Coronary artery (tissue), 2 donors: ENCODE results near the gene ANKRD60.

Source experiments
- DNase-seq: peaks from one replicate; pipeline ENCODE4 v3.0.0-alpha.2; 2017; ENCODE audit warnings: low spot score
- H3K27ac ChIP-seq, 2 donors: fragments of 200-600 bp; sonication (generic); one replicate each; pipeline ENCODE4 v1.5.1; 2016 to 2019
- H3K4me3 ChIP-seq: fragments of 200-600 bp; sonication (generic); 2 replicates; pipeline ENCODE4 v1.5.1; 2016; ENCODE audit warnings: mild to moderate bottlenecking, moderate library complexity
- TF ChIP-seq, protein P1 (sequence below): fragments of 200-600 bp; sonication (generic); IDR thresholded peaks from one replicate; pipeline ENCODE4 v1.5.1; 2019; ENCODE audit warnings: antibody characterized with exemption

ANKRD60 gene

DNA sequence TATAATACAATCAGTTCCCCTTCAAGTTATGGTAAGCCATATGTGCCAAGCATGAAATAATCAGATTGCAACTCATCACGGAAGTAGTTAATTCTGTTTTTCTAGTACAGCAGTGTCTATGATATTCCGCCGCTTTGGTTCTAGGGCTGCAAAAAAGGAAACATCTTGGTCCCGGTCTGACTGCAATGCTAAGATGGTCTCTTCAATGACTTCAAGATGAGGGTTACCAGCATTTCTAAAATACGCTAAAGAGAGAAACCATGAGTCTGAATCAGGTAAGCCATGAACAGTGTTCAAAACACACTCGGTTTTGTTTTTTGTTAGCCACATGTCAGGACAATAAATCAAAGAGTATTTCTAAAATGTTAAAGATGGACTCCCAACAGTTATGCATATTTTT, 3.2 kb upstream of the ANKRD60 start:
- DNase-seq: no peak
- TF ChIP-seq, protein P1, sequence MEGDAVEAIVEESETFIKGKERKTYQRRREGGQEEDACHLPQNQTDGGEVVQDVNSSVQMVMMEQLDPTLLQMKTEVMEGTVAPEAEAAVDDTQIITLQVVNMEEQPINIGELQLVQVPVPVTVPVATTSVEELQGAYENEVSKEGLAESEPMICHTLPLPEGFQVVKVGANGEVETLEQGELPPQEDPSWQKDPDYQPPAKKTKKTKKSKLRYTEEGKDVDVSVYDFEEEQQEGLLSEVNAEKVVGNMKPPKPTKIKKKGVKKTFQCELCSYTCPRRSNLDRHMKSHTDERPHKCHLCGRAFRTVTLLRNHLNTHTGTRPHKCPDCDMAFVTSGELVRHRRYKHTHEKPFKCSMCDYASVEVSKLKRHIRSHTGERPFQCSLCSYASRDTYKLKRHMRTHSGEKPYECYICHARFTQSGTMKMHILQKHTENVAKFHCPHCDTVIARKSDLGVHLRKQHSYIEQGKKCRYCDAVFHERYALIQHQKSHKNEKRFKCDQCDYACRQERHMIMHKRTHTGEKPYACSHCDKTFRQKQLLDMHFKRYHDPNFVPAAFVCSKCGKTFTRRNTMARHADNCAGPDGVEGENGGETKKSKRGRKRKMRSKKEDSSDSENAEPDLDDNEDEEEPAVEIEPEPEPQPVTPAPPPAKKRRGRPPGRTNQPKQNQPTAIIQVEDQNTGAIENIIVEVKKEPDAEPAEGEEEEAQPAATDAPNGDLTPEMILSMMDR: no peak
- Histone ChIP-seq H3K4me3 (no peak overlapping the region), H3K27ac (no peak overlapping the region)

DNA sequence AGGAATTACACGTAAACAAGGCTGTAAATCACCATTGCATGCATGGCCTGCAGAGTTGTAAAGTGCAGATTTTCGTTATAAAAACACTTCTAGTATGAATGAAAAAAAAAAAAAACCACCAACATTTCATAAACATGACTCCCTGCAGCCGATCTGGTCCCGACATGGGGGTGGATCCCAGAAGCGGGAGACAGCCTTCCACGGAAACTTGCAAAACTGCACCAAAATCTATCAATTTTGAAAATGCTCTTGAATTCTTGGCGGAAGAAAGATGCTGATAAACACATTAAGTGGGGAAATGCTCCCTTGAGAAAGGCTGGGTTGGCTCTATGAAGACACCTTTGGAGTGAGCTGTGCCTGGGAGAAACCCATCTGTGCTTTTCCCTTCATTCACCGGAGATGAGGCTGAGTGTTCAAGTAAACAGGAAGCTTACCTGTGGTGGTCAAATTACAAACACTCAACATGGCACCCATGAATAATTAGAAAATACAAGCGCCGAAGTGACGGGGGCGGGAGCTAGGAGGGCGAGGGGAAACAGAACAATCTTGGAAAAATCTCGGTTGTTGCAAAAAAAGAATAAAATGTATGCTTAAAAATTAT, 845 bp upstream of the ANKRD60 start:
- Histone ChIP-seq H3K4me3 (no peak overlapping the region), H3K27ac (no peak overlapping the region)
- no peak for DNase-seq
- TF ChIP-seq, protein P1: no peak

DNA sequence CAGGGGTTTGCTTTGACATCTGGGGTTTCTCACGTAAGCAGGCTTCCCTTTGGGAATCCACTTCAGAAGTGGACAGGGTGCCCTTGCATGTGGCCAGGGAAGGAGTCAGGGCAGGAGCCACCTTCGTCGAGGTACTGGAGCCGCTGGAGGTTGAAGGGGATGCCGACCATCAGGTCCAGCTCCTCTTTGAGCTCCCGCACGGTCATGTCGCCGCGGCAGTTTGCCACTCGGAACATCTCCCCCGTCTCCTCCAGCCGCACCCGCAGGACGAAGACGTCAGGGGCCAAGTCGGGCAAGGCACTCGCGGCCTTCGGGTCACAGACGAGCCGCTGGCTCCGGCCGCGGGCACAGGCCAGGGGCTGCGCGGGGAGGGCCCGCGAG, 360 bp downstream of the ANKRD60 start:
- DNase-seq: no peak
- H3K27ac ChIP-seq: no peak overlapping the region
- H3K4me3 ChIP-seq: peak overlapping the region; percentile 55
- TF ChIP-seq, protein P1: no peak

DNA sequence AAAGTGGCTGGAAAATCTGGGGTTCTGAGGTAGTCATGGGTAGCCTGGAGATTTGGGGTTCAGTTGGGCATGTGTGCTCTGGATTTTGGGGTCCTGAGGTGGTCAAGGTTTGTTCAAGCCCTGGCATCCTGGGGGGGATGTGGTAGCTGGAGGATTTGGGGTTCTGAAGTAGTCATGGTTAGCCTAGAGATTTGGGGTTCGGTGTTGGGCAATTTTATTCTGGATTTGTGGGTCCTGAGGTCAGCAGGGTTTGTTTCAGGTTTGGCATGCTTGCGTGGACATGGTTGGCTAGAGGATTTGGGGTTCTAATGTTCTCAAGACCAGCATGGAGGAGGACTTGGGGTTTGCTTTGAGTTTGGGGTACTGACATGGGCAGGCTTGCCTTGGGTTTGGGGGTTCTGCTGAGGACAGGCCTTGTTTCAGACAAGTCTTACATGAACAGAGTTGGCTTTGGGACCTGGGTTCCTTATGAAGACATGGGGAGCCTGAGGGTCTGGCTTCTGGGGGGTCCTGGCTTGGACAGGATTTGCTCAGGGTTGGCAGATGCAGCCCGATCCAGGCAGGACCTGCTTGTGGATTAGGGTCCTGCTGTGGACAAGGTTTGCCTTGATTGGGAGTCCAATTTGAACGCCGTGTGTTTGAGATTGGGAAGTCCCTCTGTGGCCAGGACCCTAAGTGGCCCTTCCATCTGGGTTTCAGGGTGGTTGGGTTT, 906 bp downstream of the ANKRD60 start:
- Histone ChIP-seq H3K27ac (no peak overlapping the region), H3K4me3 (peak overlapping the region; percentile 55)
- no peak for DNase-seq
- TF ChIP-seq, protein P1: no peak

DNA sequence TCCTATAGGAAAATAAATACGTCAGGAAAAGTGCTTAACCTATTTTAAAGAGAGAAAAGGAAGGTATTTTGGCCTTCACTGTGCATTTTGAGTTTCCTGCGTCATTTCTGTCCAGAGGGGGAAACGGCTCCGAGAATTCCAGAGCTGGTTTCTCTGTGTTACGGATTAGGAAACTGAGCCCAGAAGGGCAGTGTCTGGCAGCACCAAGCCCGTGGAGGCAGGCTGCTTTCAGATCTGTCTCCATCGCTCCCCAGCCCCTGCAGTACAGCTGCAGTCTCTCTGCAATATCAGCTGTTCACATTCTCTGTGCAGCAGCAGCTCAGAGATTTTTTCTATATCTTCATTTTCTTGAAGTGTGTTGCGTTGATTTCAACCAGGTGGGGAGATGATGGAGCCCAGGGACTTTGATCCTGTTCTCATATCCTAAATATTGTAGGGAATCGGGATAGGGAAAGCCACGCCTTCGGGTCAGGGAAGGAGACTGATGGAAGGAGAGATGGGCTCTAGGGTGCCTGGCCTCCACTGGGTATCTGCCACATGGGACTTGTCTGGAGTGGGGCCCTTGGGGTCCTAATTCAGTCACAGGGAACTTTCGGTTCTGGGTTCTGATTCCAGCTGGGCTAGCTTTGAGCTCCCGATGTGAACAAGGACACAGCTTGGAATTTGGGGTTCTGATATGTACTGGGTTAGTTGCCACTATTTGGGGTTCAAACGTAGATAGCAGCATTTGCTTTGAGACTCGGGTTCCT, 2.8 kb downstream of the ANKRD60 start:
- TF ChIP-seq, protein P1: no peak
- H3K4me3 ChIP-seq: no peak overlapping the region
- H3K27ac ChIP-seq: no peak overlapping the region
- peak; percentile 66 for DNase-seq

DNA sequence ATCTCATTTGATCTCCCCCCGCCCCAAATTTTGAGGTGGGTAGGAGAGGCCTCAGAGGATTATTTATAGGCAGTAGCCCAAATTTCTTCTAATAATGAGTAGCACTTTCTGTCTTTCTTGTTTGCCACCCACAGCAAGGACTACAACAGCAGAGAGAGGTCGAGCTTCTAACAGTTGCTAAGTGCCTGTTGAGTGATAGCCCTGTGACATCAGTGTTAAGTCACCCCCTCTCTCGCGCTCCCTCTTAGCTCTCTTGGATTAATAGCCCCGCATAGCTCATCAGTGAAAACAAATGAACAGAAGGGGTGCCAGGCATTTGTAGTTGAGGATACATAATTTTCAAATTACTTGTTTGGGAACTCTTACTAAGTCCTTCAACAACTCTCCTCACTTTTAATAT, 3.5 kb downstream of the ANKRD60 start:
- DNase-seq: no peak

More for the DNA sequence above, 3.5 kb downstream of the ANKRD60 start:
- no peak overlapping the region for H3K27ac ChIP-seq
- no peak overlapping the region for H3K4me3 ChIP-seq
- TF ChIP-seq, protein P1: no peak
